Measurements from ENCODE around the gene SLIT3. TPM values are rescaled to one million over a fixed set of nuclear protein-coding genes. Genes with fewer than 3 reads are reported as not detected.

Gene SLIT3
- total and polyA plus RNA-seq, 10 of the 15 experiments (the other 5 are each of a cell fraction or from before 2014, with no cell fraction given): 0.05 TPM; not detected in 9

DNA sequence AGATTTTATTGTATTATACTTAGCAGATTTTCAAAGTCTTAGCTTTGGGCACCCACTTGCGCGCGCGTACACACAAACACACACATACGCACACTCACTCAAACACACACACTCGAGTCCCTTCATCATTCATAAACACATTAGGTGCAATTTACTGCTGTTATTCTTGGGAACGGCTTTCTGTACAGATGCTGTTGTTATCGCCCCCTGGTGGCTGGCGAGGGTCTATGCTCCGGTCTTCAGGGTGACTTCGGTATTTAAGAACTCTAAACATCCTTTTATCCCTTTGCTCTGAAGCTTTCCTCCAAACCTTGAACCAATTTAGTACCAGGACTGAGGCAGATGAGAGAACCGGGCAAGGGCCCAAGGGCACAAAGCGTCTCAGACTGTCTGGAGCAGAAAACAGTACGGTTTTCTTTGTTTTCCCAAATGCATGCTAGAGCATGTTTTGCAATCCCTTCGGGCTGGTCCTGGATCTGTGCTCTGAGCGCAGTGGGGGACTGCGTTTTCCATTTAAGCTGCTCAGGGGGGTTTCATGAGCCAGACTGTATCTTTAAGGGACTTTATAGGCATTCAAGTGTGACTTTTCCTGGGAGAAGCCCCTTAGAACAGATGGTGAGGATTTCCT lies 1.7 kb upstream of the SLIT3 start:
- intact Hi-C loops (cut with micrococcal nuclease; ENCODE audit: unreplicated experiment) (loop anchor here (1.0 to 5.0 kb wide), 6 partner anchors 245 to 1034 kb away; no protein-coding TSS in a partner anchor), in situ Hi-C loops (cut with MboI) (loop anchor here (10.0 kb wide), 2 partner anchors 628 to 1038 kb away; no protein-coding TSS in a partner anchor)
- Histone ChIP-seq H3K36me3 (ENCODE audit: control insufficient read depth in 2 of 2, insufficient read depth in 2 of 2, low read length in 1 of 2) (no peaks in the 10 kb centered on the region), H3K27me3 (replicated peaks in 1 of 2; ENCODE audit: control insufficient read depth in 2 of 2, insufficient read depth in 2 of 2, low read length in 1 of 2) (peaks cover 0 to 2% of the 10 kb centered on the region in 2 experiments; a peak in 2 of 4 replicates), H4K20me1 (ENCODE audit: control insufficient read depth, insufficient read depth) (no peaks in the 10 kb centered on the region), H3K4me3 (no peak overlapping the region), H3K79me2 (ENCODE audit: control insufficient read depth, insufficient read depth, low read length) (no peaks in the 10 kb centered on the region), H3K27ac (ENCODE audit: control insufficient read depth, insufficient read depth) (no peak overlapping the region), H3K4me2 (ENCODE audit: control insufficient read depth, insufficient read depth) (no peak overlapping the region), H2AFZ (ENCODE audit: control insufficient read depth, low read depth, low read length) (no peak overlapping the region), H3K4me1 (ENCODE audit: control insufficient read depth, insufficient read depth, low read length) (no peaks in the 10 kb centered on the region), H3K9me3 (replicated peaks; ENCODE audit: control insufficient read depth, insufficient read depth, low read length) (no peaks in the 10 kb centered on the region; the same call in 2 of the 3 replicates), H3K9ac (ENCODE audit: control insufficient read depth, insufficient read depth, low read length) (no peak overlapping the region)
- ATAC-seq (peak; percentile 90), FAIRE-seq (peak; percentile 83), DNase-seq (ENCODE audit: low read depth, low spot score) (peak; percentile 2)
- TF ChIP-seq HDGF (IDR thresholded peaks at IDR 0.05) (no peak), SMC3 (IDR thresholded peaks at IDR 0.05; ENCODE audit: borderline replicate concordance, low read length) (peak; percentile 82), RAD21 (IDR thresholded peaks at IDR 0.05; ENCODE audit: insufficient read depth, low read depth, low read length) (peak; percentile 65), YY1 (IDR thresholded peaks at IDR 0.05; ENCODE audit: low read depth, low read length) (peak; percentile 31; the same call in 1 of the 2 replicates), MTA3 (IDR thresholded peaks at IDR 0.05; ENCODE audit: borderline replicate concordance, low read length) (no peak)
- TF ChIP-seq, protein P1, sequence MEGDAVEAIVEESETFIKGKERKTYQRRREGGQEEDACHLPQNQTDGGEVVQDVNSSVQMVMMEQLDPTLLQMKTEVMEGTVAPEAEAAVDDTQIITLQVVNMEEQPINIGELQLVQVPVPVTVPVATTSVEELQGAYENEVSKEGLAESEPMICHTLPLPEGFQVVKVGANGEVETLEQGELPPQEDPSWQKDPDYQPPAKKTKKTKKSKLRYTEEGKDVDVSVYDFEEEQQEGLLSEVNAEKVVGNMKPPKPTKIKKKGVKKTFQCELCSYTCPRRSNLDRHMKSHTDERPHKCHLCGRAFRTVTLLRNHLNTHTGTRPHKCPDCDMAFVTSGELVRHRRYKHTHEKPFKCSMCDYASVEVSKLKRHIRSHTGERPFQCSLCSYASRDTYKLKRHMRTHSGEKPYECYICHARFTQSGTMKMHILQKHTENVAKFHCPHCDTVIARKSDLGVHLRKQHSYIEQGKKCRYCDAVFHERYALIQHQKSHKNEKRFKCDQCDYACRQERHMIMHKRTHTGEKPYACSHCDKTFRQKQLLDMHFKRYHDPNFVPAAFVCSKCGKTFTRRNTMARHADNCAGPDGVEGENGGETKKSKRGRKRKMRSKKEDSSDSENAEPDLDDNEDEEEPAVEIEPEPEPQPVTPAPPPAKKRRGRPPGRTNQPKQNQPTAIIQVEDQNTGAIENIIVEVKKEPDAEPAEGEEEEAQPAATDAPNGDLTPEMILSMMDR (IDR thresholded peaks at IDR 0.05 in 2 of 3, conservative IDR thresholded peaks at IDR 0.05 in 1 of 3; ENCODE audit: control insufficient read depth in 2 of 3, extremely low read depth in 1 of 3, insufficient read depth in 1 of 3, low read depth in 3 of 3, low read length in 3 of 3): peak; percentile 77 to 87 (median 85)
- 19% methylated on average over 17 of the region's 17 CpGs for WGBS (ENCODE audit: insufficient coverage, insufficient replicate concordance, low lambda C conversion rate, missing lambda C conversion rate)
- ChIA-PET RAD21 (ENCODE audit: unreplicated experiment) (interaction anchor here (1.3 kb wide), 1 partner anchor 597 kb away, joined by 4 read pairs; no protein-coding TSS in a partner anchor), SMC1A (ENCODE audit: uncharacterized antibody, unreplicated experiment) (interaction anchor here (1.4 kb wide), 1 partner anchor 9 kb away, joined by 3 read pairs; no protein-coding TSS in a partner anchor), CTCF (interaction anchor here (0.6 to 1.5 kb wide), 5 partner anchors 236 to 1033 kb away, joined by 3 to 4 read pairs (median 3); no protein-coding TSS in a partner anchor), POLR2A (no interaction called here)
- no TSS peak for BruUV-seq (replicated peaks)
